Endothelial cell of umbilical vein (primary cell): ENCODE results near the gene FOXL1. TPM values are rescaled to one million over a fixed set of nuclear protein-coding genes. Genes with fewer than 3 reads are reported as not detected.

Source experiments
- BruUV-seq: library from RNA; stranded (reverse); fragments of 400-500 nt; replicated peaks from 2 replicates; lab custom pipeline; 2021; lab: Mats Ljungman, UMichigan
- CTCF ChIA-PET: fragments of 300-600, 350-600 bp; sonication (Branson Sonifier 250); formaldehyde crosslinking; loops from one replicate; lab custom pipeline; 2021; ENCODE audit warnings: antibody characterized with exemption, inconsistent platforms; lab: Charles Lee
- POLR2A ChIA-PET: fragments of 300-600, 350-600 bp; sonication (Branson Sonifier 250); formaldehyde crosslinking; loops from one replicate; lab custom pipeline; 2021; ENCODE audit warnings: antibody characterized with exemption, inconsistent platforms; lab: Charles Lee
- DNase-seq: peaks from one replicate; pipeline ENCODE4 v3.0.0-alpha.2; 2011; ENCODE audit warnings: low read depth, low spot score
- FAIRE-seq: peaks from 2 replicates; lab custom pipeline; 2011; peaks lifted over from hg19 to GRCh38; lab: Jason Lieb, UNC
- H2AFZ ChIP-seq: 2 replicates; pipeline ENCODE4 v1.6.0; 2012; ENCODE audit warnings: low read depth, low read length, control low read depth, inconsistent platforms
- H3K27ac ChIP-seq: 2 replicates; pipeline ENCODE4 v1.5.1; 2011; ENCODE audit warnings: low read depth, mild to moderate bottlenecking, control low read depth, low read length, moderate library complexity; ENCODE audit not compliant: insufficient read depth
- H3K27me3 ChIP-seq, 2 experiments: 2 replicates each; pipeline versions ENCODE4 v1.6.0 to v1.6.1; 2011; ENCODE audit warnings: low read length in 2 of 2, mixed read lengths in 1 of 2; ENCODE audit not compliant: control insufficient read depth in 2 of 2, insufficient read depth in 2 of 2
- H3K36me3 ChIP-seq, 2 experiments: 2 replicates in 1 of 2; 3 replicates in 1 of 2; pipeline ENCODE4 v1.5.1; 2011; ENCODE audit warnings: low read length in 2 of 2, mild to moderate bottlenecking in 1 of 2, moderate library complexity in 1 of 2; ENCODE audit not compliant: control insufficient read depth in 2 of 2, insufficient read depth in 2 of 2; ENCODE audit errors: extremely low read depth in 1 of 2
- H3K4me1 ChIP-seq: 3 replicates; pipeline ENCODE4 v1.5.1; 2011; ENCODE audit warnings: mild to moderate bottlenecking, low read length; ENCODE audit not compliant: control insufficient read depth, insufficient read depth; ENCODE audit errors: extremely low read depth
- H3K4me2 ChIP-seq: 2 replicates; pipeline ENCODE4 v1.6.1; 2011; ENCODE audit warnings: low read length, control low read depth, mixed read lengths; ENCODE audit not compliant: insufficient read depth
- H3K4me3 ChIP-seq, 3 experiments: fragments of 200-600 bp in 1 of 3; sonication (generic), shearing (Covaris generic) in 1 of 3; replicated peaks in 1 of 3; 2 replicates each; pipeline ENCODE4 v1.5.1; 2011 to 2016; ENCODE audit warnings: control low read depth in 3 of 3, low read length in 3 of 3, mild to moderate bottlenecking in 2 of 3, inconsistent platforms in 1 of 3, low read depth in 1 of 3, moderate library complexity in 1 of 3; ENCODE audit not compliant: insufficient read depth in 1 of 3
- H3K79me2 ChIP-seq: 2 replicates; pipeline ENCODE4 v1.6.0; 2012; ENCODE audit warnings: low read length, inconsistent platforms; ENCODE audit not compliant: control insufficient read depth, insufficient read depth
- H3K9ac ChIP-seq: replicated peaks from 2 replicates; pipeline ENCODE3; 2011; ENCODE audit warnings: low read length, control low read depth; ENCODE audit not compliant: insufficient read depth; ENCODE audit errors: extremely low read depth
- H3K9me1 ChIP-seq: replicated peaks from 3 replicates; pipeline ENCODE4 v1.6.0; 2011; ENCODE audit warnings: mild to moderate bottlenecking, low read length; ENCODE audit not compliant: control insufficient read depth, insufficient read depth; ENCODE audit errors: extremely low read depth
- H3K9me3 ChIP-seq: replicated peaks from 2 replicates; pipeline ENCODE4 v1.5.1; 2012; ENCODE audit warnings: low read length, inconsistent platforms; ENCODE audit not compliant: control insufficient read depth, insufficient read depth
- H4K20me1 ChIP-seq: replicated peaks from 2 replicates; pipeline ENCODE3; 2011; ENCODE audit warnings: mild to moderate bottlenecking, low read length; ENCODE audit not compliant: control insufficient read depth, insufficient read depth; ENCODE audit errors: extremely low read depth
- EZH2 ChIP-seq: IDR thresholded peaks from 2 replicates; pipeline ENCODE4 v1.6.1; 2012; ENCODE audit warnings: borderline replicate concordance, low read depth, mild to moderate bottlenecking, moderate library complexity, low read length, inconsistent platforms; ENCODE audit not compliant: severe bottlenecking
- FOS ChIP-seq: IDR thresholded peaks from 2 replicates; pipeline ENCODE4 v1.6.1; 2011; ENCODE audit warnings: mild to moderate bottlenecking, low read length, moderate library complexity, borderline replicate concordance; ENCODE audit not compliant: insufficient read depth
- GATA2 ChIP-seq: IDR thresholded peaks from 2 replicates; pipeline ENCODE4 v1.7.0; 2011; ENCODE audit warnings: low read depth, mild to moderate bottlenecking, moderate library complexity, mixed read lengths, low read length; ENCODE audit not compliant: insufficient read length, insufficient read depth
- JUN ChIP-seq: IDR thresholded peaks from 2 replicates; pipeline ENCODE4 v1.6.1; 2011; ENCODE audit warnings: borderline replicate concordance, low read depth; ENCODE audit not compliant: insufficient read length, insufficient read depth
- MYC ChIP-seq: IDR thresholded peaks from one replicate; pipeline ENCODE4 v1.6.1; 2011; ENCODE audit warnings: mild to moderate bottlenecking, low read depth, low read length
- POLR2A ChIP-seq: IDR thresholded peaks from 2 replicates; pipeline ENCODE4 v1.6.1; 2012; ENCODE audit warnings: low read depth, mild to moderate bottlenecking, control low read depth, low read length
- POLR2AphosphoS5 ChIP-seq: IDR thresholded peaks from 2 replicates; pipeline ENCODE4 v1.6.1; 2012; ENCODE audit warnings: low read depth, mild to moderate bottlenecking, control low read depth, low read length, moderate library complexity; ENCODE audit not compliant: insufficient read depth
- dilution Hi-C: fragments of 300-500 bp; cut with MboI; formaldehyde crosslinking; loops from one replicate; pipeline ENCODE4 v1.15.0; 2019; ENCODE audit warnings: low sequenced_read_pairs; ENCODE audit not compliant: extremely low pct_ligation_motif_present
- intact Hi-C: fragments of 100-400 bp; cut with micrococcal nuclease; formaldehyde crosslinking; loops from one replicate; pipeline ENCODE4 v1.10.0; 2022
- polyA plus RNA-seq, 4 experiments: library from polyadenylated mRNA; depleted of rRNA in 3 of 4; stranded (reverse) in 3 of 4; unstranded in 1 of 4; fragments of >200 nt; gene quantifications; 2 replicates each; pipeline versions ENCODE4 v1.2.1 to v1.2.3, GENCODE V29; 2011 to 2012; ENCODE audit warnings: missing spikeins in 1 of 4
- total RNA-seq: library from RNA; stranded (reverse); gene quantifications from 2 replicates; pipeline ENCODE4 v1.2.3, GENCODE V29; 2021
- TF ChIP-seq, protein P1 (sequence below): IDR thresholded peaks from 2 replicates; pipeline ENCODE4 v1.6.1; 2011; ENCODE audit not compliant: insufficient read depth, insufficient read length
- TF ChIP-seq, protein P2 (sequence below), 2 donors: IDR thresholded peaks; 1 replicate in 1 of 2; 2 replicates in 1 of 2; pipeline ENCODE4 v1.5.1; 2011; ENCODE audit warnings: low read length in 2 of 2, mild to moderate bottlenecking in 2 of 2, moderate library complexity in 2 of 2, control low read depth in 1 of 2, inconsistent platforms in 1 of 2, low read depth in 1 of 2; ENCODE audit not compliant: insufficient read depth in 1 of 2; ENCODE audit errors: extremely low read depth in 1 of 2

FOXL1 gene
- total and polyA plus RNA-seq, 2 donors (not counting 3 experiments of a cell fraction or from before 2014, with no cell fraction given) = 2.8 to 3.8 TPM

DNA sequence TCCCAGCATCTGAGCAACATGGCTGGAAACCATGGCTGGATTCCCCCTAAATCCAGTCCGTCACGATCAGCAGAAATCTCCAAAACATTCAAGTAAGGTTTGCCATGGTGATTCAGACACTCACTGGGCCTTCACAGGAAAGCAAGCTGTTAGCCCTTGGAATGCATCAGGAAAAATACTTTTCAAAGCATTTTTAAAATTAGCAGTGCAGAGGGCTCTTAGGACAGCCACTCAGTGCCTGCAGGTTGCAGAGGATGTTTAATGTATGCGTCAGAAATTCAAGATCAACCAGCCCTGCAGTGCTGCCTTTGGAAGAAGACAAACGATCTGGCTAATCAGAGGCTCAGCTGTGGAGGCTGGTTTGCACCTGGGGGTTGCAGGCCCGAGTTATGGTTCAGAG is 50.3 kb downstream of the FOXL1 start:
- no peak for TF ChIP-seq FOS
- no peak for TF ChIP-seq POLR2A
- no peak for TF ChIP-seq EZH2
- TF ChIP-seq, protein P1, sequence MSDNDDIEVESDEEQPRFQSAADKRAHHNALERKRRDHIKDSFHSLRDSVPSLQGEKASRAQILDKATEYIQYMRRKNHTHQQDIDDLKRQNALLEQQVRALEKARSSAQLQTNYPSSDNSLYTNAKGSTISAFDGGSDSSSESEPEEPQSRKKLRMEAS = no peak
- no peak for TF ChIP-seq GATA2
- TF ChIP-seq JUN = no peak
- TF ChIP-seq POLR2AphosphoS5 = no peak
- TF ChIP-seq, protein P2, sequence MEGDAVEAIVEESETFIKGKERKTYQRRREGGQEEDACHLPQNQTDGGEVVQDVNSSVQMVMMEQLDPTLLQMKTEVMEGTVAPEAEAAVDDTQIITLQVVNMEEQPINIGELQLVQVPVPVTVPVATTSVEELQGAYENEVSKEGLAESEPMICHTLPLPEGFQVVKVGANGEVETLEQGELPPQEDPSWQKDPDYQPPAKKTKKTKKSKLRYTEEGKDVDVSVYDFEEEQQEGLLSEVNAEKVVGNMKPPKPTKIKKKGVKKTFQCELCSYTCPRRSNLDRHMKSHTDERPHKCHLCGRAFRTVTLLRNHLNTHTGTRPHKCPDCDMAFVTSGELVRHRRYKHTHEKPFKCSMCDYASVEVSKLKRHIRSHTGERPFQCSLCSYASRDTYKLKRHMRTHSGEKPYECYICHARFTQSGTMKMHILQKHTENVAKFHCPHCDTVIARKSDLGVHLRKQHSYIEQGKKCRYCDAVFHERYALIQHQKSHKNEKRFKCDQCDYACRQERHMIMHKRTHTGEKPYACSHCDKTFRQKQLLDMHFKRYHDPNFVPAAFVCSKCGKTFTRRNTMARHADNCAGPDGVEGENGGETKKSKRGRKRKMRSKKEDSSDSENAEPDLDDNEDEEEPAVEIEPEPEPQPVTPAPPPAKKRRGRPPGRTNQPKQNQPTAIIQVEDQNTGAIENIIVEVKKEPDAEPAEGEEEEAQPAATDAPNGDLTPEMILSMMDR (IDR thresholded peaks at IDR 0.05; ENCODE audit: extremely low read depth in 1 of 2, insufficient read depth in 1 of 2, low read depth in 1 of 2, low read length in 2 of 2) = no peak
- no peak for TF ChIP-seq MYC
- H3K79me2 ChIP-seq = no peaks in the 10 kb centered on the region
- H3K9me3 ChIP-seq = no peaks in the 10 kb centered on the region
- peaks cover 9% of the 10 kb centered on the region for H3K4me1 ChIP-seq
- H2AFZ ChIP-seq = no peak overlapping the region
- no peaks in the 10 kb centered on the region for H3K36me3 ChIP-seq
- no peak overlapping the region for H3K9ac ChIP-seq
- no peaks in the 10 kb centered on the region for H3K9me1 ChIP-seq
- no peak overlapping the region for H3K4me2 ChIP-seq
- no peak overlapping the region for H3K27ac ChIP-seq
- POLR2A ChIA-PET = no interaction called here
- H3K27me3 ChIP-seq = no peaks in the 10 kb centered on the region
- BruUV-seq = no TSS peak
- H4K20me1 ChIP-seq = no peaks in the 10 kb centered on the region
- dilution Hi-C loops = no loop called here
- FAIRE-seq = no peak
- intact Hi-C loops = no loop called here
- DNase-seq = no peak
- CTCF ChIA-PET = interaction anchor here (1.0 kb wide), 1 partner anchor 246 kb away, joined by 3 read pairs; no protein-coding TSS in a partner anchor
- H3K4me3 ChIP-seq = no peak overlapping the region
